Adrenal gland (tissue), 5 donors: ENCODE measurements around the gene HIC1.

Source experiments
- POLR2A ChIP-seq, 2 donors: fragments of 450-650 bp; IDR thresholded peaks; one replicate each; pipeline ENCODE4 v1.6.1; 2017; ENCODE audit warnings: antibody characterized with exemption in 2 of 2, mild to moderate bottlenecking in 2 of 2, moderate library complexity in 1 of 2
- TF ChIP-seq, protein P1 (sequence below), 6 experiments: fragments of 450-650 bp in 4 of 6; fragments of 200-600 bp in 2 of 6; sonication (generic) in 1 of 6; IDR thresholded peaks; 1 replicate in 5 of 6; 2 replicates in 1 of 6; pipeline versions ENCODE4 v1.5.1 to v1.8.0; 2016 to 2021; ENCODE audit warnings: antibody characterized with exemption in 6 of 6, mild to moderate bottlenecking in 2 of 6, moderate library complexity in 1 of 6
- donor health status: DM: no; HTN: no; CAD: no.

GRCh38 chr17:2064147-2064489 is 9.2 kb downstream of the HIC1 start:
- no peak for TF ChIP-seq POLR2A (IDR thresholded peaks at IDR 0.05)
- TF ChIP-seq, protein P1, sequence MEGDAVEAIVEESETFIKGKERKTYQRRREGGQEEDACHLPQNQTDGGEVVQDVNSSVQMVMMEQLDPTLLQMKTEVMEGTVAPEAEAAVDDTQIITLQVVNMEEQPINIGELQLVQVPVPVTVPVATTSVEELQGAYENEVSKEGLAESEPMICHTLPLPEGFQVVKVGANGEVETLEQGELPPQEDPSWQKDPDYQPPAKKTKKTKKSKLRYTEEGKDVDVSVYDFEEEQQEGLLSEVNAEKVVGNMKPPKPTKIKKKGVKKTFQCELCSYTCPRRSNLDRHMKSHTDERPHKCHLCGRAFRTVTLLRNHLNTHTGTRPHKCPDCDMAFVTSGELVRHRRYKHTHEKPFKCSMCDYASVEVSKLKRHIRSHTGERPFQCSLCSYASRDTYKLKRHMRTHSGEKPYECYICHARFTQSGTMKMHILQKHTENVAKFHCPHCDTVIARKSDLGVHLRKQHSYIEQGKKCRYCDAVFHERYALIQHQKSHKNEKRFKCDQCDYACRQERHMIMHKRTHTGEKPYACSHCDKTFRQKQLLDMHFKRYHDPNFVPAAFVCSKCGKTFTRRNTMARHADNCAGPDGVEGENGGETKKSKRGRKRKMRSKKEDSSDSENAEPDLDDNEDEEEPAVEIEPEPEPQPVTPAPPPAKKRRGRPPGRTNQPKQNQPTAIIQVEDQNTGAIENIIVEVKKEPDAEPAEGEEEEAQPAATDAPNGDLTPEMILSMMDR (IDR thresholded peaks at IDR 0.05) = no peak
